Keratinocyte (primary cell): ENCODE measurements around the gene CCSER1. TPM values are rescaled to one million over a fixed set of nuclear protein-coding genes. Genes with fewer than 3 reads are reported as not detected.
"Not testable (repeated sequence)": the region's sequence is repeated elsewhere in the genome, so short reads cannot be mapped to it uniquely, and the experiment has no call there.

Experiments used
- DNase-seq: peaks from one replicate; pipeline ENCODE4 v3.0.0-alpha.2; 2011; ENCODE audit warnings: low read depth, missing footprints, low spot score
- FAIRE-seq: peaks from 2 replicates; lab custom pipeline; 2011; peaks lifted over from hg19 to GRCh38; lab: Jason Lieb, UNC
- H2AFZ ChIP-seq: 2 replicates; pipeline ENCODE4 v1.6.0; 2012; ENCODE audit warnings: low read length, control low read depth, inconsistent platforms; ENCODE audit not compliant: control insufficient read depth
- H3K27ac ChIP-seq: 2 replicates; pipeline ENCODE4 v1.5.1; 2011; ENCODE audit warnings: low read length; ENCODE audit not compliant: control insufficient read depth, insufficient read depth
- H3K27me3 ChIP-seq: 3 replicates; pipeline ENCODE4 v1.6.0; 2011; ENCODE audit warnings: low read length; ENCODE audit not compliant: control insufficient read depth, insufficient read depth; ENCODE audit errors: extremely low read depth
- H3K36me3 ChIP-seq, 2 experiments: 2 replicates in 1 of 2; 3 replicates in 1 of 2; pipeline ENCODE4 v1.5.1; 2011; ENCODE audit warnings: low read length in 2 of 2, mild to moderate bottlenecking in 1 of 2; ENCODE audit not compliant: control insufficient read depth in 2 of 2, insufficient read depth in 2 of 2; ENCODE audit errors: extremely low read depth in 1 of 2
- H3K4me1 ChIP-seq: 3 replicates; pipeline ENCODE4 v1.5.1; 2011; ENCODE audit warnings: low read length; ENCODE audit not compliant: control insufficient read depth, insufficient read depth; ENCODE audit errors: extremely low read depth
- H3K4me2 ChIP-seq: 3 replicates; pipeline ENCODE4 v1.6.0; 2011; ENCODE audit warnings: low read depth, low read length; ENCODE audit not compliant: control insufficient read depth, insufficient read depth; ENCODE audit errors: extremely low read depth
- H3K4me3 ChIP-seq, 3 experiments: fragments of 200-600 bp in 1 of 3; sonication (generic) in 1 of 3; 2 replicates in 2 of 3; 3 replicates in 1 of 3; pipeline ENCODE4 v1.5.1; 2011 to 2016; ENCODE audit warnings: low read length in 3 of 3, mild to moderate bottlenecking in 3 of 3, control low read depth in 2 of 3, inconsistent platforms in 1 of 3, low read depth in 1 of 3, mixed read lengths in 1 of 3, mixed run types in 1 of 3, moderate library complexity in 1 of 3; ENCODE audit not compliant: control insufficient read depth in 2 of 3, insufficient read depth in 2 of 3; ENCODE audit errors: extremely low read depth in 1 of 3
- H3K79me2 ChIP-seq: 2 replicates; pipeline ENCODE4 v1.6.0; 2012; ENCODE audit warnings: low read length; ENCODE audit not compliant: control insufficient read depth, insufficient read depth
- H3K9ac ChIP-seq: 3 replicates; pipeline ENCODE4 v1.6.0; 2011; ENCODE audit warnings: low read length; ENCODE audit not compliant: control insufficient read depth, insufficient read depth; ENCODE audit errors: extremely low read depth
- H3K9me1 ChIP-seq: 3 replicates; pipeline ENCODE4 v1.6.0; 2011; ENCODE audit warnings: low read length; ENCODE audit not compliant: control insufficient read depth, insufficient read depth; ENCODE audit errors: extremely low read depth
- H3K9me3 ChIP-seq: 2 replicates; pipeline ENCODE4 v1.5.1; 2012; ENCODE audit warnings: low read depth, low read length; ENCODE audit not compliant: control insufficient read depth
- H4K20me1 ChIP-seq: 3 replicates; pipeline ENCODE4 v1.6.0; 2011; ENCODE audit warnings: low read length; ENCODE audit not compliant: control insufficient read depth, insufficient read depth; ENCODE audit errors: extremely low read depth
- CTCF ChIP-seq, 3 experiments: IDR thresholded peaks in 1 of 3; conservative IDR thresholded peaks in 1 of 3; optimal IDR thresholded peaks in 1 of 3; 2 replicates in 2 of 3; 3 replicates in 1 of 3; pipeline versions ENCODE3 to v1.5.1; 2011; ENCODE audit warnings: low read length in 3 of 3, mild to moderate bottlenecking in 3 of 3, moderate library complexity in 2 of 3, control low read depth in 1 of 3, inconsistent platforms in 1 of 3; ENCODE audit not compliant: insufficient read depth in 2 of 3; ENCODE audit errors: extremely low read depth in 1 of 3
- EZH2 ChIP-seq: IDR thresholded peaks from one replicate; pipeline ENCODE4 v1.6.1; 2012; ENCODE audit warnings: inconsistent platforms, mild to moderate bottlenecking, low read length, moderate library complexity
- dilution Hi-C: fragments of 300-500 bp; cut with MboI; formaldehyde crosslinking; loops from one replicate; pipeline ENCODE4 v1.7.0; 2020; ENCODE audit warnings: low sequenced_read_pairs; ENCODE audit not compliant: extremely low pct_ligation_motif_present
- polyA plus RNA-seq, 5 experiments: library from polyadenylated mRNA; depleted of rRNA in 3 of 5; stranded (reverse) in 3 of 5; stranded (forward) in 1 of 5; unstranded in 1 of 5; fragments of >200 nt; gene quantifications; 1 replicate in 1 of 5; 2 replicates in 3 of 5; 3 replicates in 1 of 5; pipeline versions ENCODE4 v1.2.1 to v1.2.3, GENCODE V29; 2011 to 2012; ENCODE audit warnings: missing spikeins in 2 of 5, low read depth in 1 of 5, low replicate concordance in 1 of 5

The CCSER1 gene
- polyA plus RNA-seq, 1 donor (not counting 4 experiments of a cell fraction or from before 2014, with no cell fraction given), result 1.2 TPM

GRCh38 chr4:90299373-90299772 lies 172.2 kb downstream of the CCSER1 start:
- Histone ChIP-seq H4K20me1 (no peaks in the 10 kb centered on the region), H3K9me3 (no peaks in the 10 kb centered on the region), H2AFZ (no peak overlapping the region), H3K27me3 (no peaks in the 10 kb centered on the region), H3K9me1 (no peaks in the 10 kb centered on the region), H3K4me1 (no peaks in the 10 kb centered on the region), H3K36me3 (no peaks in the 10 kb centered on the region), H3K9ac (no peak overlapping the region), H3K4me3 (no peak overlapping the region), H3K79me2 (no peaks in the 10 kb centered on the region), H3K4me2 (no peak overlapping the region), H3K27ac (no peak overlapping the region)
- dilution Hi-C loops, result no loop called here
- FAIRE-seq (no peak), DNase-seq (no peak)
- TF ChIP-seq EZH2 (no peak), CTCF (optimal IDR thresholded peaks at IDR 0.05 in 1 of 3, IDR thresholded peaks at IDR 0.05 in 1 of 3, conservative IDR thresholded peaks at IDR 0.05 in 1 of 3; ENCODE audit: extremely low read depth in 1 of 3, insufficient read depth in 2 of 3, low read length in 3 of 3) (no peak)

- H3K4me3 ChIP-seq, result no peak overlapping the region
- no peaks in the 10 kb centered on the region for H3K79me2 ChIP-seq
- no peak for FAIRE-seq
- no peaks in the 10 kb centered on the region for H4K20me1 ChIP-seq
- TF ChIP-seq EZH2, result no peak
- no peak for TF ChIP-seq CTCF (optimal IDR thresholded peaks at IDR 0.05 in 1 of 3, IDR thresholded peaks at IDR 0.05 in 1 of 3, conservative IDR thresholded peaks at IDR 0.05 in 1 of 3; ENCODE audit: extremely low read depth in 1 of 3, insufficient read depth in 2 of 3, low read length in 3 of 3)
- H3K4me2 ChIP-seq, result no peak overlapping the region
- H3K9me1 ChIP-seq, result no peaks in the 10 kb centered on the region
- H3K9ac ChIP-seq, result no peak overlapping the region
- DNase-seq, result no peak
- no peak overlapping the region for H3K27ac ChIP-seq
- H2AFZ ChIP-seq, result no peak overlapping the region
- no peaks in the 10 kb centered on the region for H3K27me3 ChIP-seq
- dilution Hi-C loops, result no loop called here
- no peaks in the 10 kb centered on the region for H3K4me1 ChIP-seq
- H3K9me3 ChIP-seq, result no peaks in the 10 kb centered on the region
- no peaks in the 10 kb centered on the region for H3K36me3 ChIP-seq
Measured at GRCh38 chr4:90306810-90307209, 179.6 kb downstream of the CCSER1 start.

- H3K4me3 ChIP-seq, H3K9me1 ChIP-seq, H3K9ac ChIP-seq, DNase-seq, H3K79me2 ChIP-seq, H3K4me2 ChIP-seq, dilution Hi-C loops, FAIRE-seq, H4K20me1 ChIP-seq, H3K9me3 ChIP-seq, H3K36me3 ChIP-seq, H2AFZ ChIP-seq, H3K27me3 ChIP-seq, H3K27ac ChIP-seq: not testable (repeated sequence)
- H3K4me1 ChIP-seq, result peaks cover 12% of the 10 kb centered on the region
Measured at GRCh38 chr4:90317140-90317539, 189.9 kb downstream of the CCSER1 start.
